ENCODE data around the gene BCAS3. TPM values are rescaled to one million over a fixed set of nuclear protein-coding genes. Genes with fewer than 3 reads are reported as not detected.

BCAS3 gene
- total and polyA plus RNA-seq, 4 donors = 5.8 to 24.6 (median 10.1) TPM

GRCh38 chr17:61237275-61237674, 559.6 kb downstream of the BCAS3 start:
- H3K4me3 ChIP-seq (ENCODE audit: low read depth in 1 of 3, low read length in 3 of 3) = no peak overlapping the region
- H3K9me3 ChIP-seq (ENCODE audit: control insufficient read depth in 4 of 4, low read length in 3 of 4) = no peaks in the 10 kb centered on the region
- no peaks in the 10 kb centered on the region for H3K36me3 ChIP-seq (ENCODE audit: control insufficient read depth in 4 of 4, insufficient read depth in 3 of 4, low read depth in 1 of 4, low read length in 3 of 4)
- no peak overlapping the region for H3K27ac ChIP-seq (ENCODE audit: low read depth in 1 of 2, low read length in 2 of 2)
- over 99% methylated on average over 7 of the region's 7 CpGs for WGBS
- H3K9ac ChIP-seq (ENCODE audit: low read depth in 1 of 2, low read length in 2 of 2) = no peak overlapping the region
- TF ChIP-seq REST (IDR thresholded peaks at IDR 0.05) (no peak), CTCF (IDR thresholded peaks at IDR 0.05; ENCODE audit: low read depth, low read length, missing input control) (no peak), GABPA (IDR thresholded peaks at IDR 0.05 in 1 of 2, conservative IDR thresholded peaks at IDR 0.05 in 1 of 2) (no peak), RAD21 (IDR thresholded peaks at IDR 0.05) (no peak), HNF4G (IDR thresholded peaks at IDR 0.05) (no peak), FOXA1 (IDR thresholded peaks at IDR 0.05) (no peak), TAF1 (conservative IDR thresholded peaks at IDR 0.05) (no peak), NR2F2 (IDR thresholded peaks at IDR 0.05) (no peak), HNF4A (conservative IDR thresholded peaks at IDR 0.05) (no peak)
- H3K27me3 ChIP-seq (ENCODE audit: control insufficient read depth in 4 of 4, insufficient read depth in 4 of 4, low read length in 3 of 4) = no peaks in the 10 kb centered on the region
- peaks cover 0 to 12% (median 3%) of the 10 kb centered on the region in 4 donors for H3K4me1 ChIP-seq (ENCODE audit: control insufficient read depth in 4 of 4, insufficient read depth in 4 of 4, low read length in 3 of 4)
- DNase-seq (ENCODE audit: low spot score) = no peak

GRCh38 chr17:61238455-61238933, 560.8 kb downstream of the BCAS3 start:
- no peak overlapping the region for H3K4me3 ChIP-seq (ENCODE audit: low read depth in 1 of 3, low read length in 3 of 3)
- peaks cover 0 to 12% (median 3%) of the 10 kb centered on the region in 4 donors for H3K4me1 ChIP-seq (ENCODE audit: control insufficient read depth in 4 of 4, insufficient read depth in 4 of 4, low read length in 3 of 4)
- no peak for TF ChIP-seq NR2F2 (IDR thresholded peaks at IDR 0.05)
- TF ChIP-seq FOXA2 (IDR thresholded peaks at IDR 0.05) = no peak
- TF ChIP-seq, protein P1, sequence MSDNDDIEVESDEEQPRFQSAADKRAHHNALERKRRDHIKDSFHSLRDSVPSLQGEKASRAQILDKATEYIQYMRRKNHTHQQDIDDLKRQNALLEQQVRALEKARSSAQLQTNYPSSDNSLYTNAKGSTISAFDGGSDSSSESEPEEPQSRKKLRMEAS (IDR thresholded peaks at IDR 0.05) = no peak
- no peak for TF ChIP-seq REST (IDR thresholded peaks at IDR 0.05)
- TF ChIP-seq FOXA1 (IDR thresholded peaks at IDR 0.05) = no peak
- TF ChIP-seq, protein P2, sequence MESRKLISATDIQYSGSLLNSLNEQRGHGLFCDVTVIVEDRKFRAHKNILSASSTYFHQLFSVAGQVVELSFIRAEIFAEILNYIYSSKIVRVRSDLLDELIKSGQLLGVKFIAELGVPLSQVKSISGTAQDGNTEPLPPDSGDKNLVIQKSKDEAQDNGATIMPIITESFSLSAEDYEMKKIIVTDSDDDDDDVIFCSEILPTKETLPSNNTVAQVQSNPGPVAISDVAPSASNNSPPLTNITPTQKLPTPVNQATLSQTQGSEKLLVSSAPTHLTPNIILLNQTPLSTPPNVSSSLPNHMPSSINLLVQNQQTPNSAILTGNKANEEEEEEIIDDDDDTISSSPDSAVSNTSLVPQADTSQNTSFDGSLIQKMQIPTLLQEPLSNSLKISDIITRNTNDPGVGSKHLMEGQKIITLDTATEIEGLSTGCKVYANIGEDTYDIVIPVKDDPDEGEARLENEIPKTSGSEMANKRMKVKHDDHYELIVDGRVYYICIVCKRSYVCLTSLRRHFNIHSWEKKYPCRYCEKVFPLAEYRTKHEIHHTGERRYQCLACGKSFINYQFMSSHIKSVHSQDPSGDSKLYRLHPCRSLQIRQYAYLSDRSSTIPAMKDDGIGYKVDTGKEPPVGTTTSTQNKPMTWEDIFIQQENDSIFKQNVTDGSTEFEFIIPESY (IDR thresholded peaks at IDR 0.05) = no peak
- TF ChIP-seq TAF1 (conservative IDR thresholded peaks at IDR 0.05) = no peak
- no peak for TF ChIP-seq EGR1 (IDR thresholded peaks at IDR 0.05; ENCODE audit: low read depth in 2 of 2)
- no peak for TF ChIP-seq CTCF (IDR thresholded peaks at IDR 0.05; ENCODE audit: low read depth, low read length, missing input control)
- TF ChIP-seq, protein P3, sequence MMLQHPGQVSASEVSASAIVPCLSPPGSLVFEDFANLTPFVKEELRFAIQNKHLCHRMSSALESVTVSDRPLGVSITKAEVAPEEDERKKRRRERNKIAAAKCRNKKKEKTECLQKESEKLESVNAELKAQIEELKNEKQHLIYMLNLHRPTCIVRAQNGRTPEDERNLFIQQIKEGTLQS (IDR thresholded peaks at IDR 0.05) = no peak
- TF ChIP-seq RAD21 (IDR thresholded peaks at IDR 0.05) = no peak
- TF ChIP-seq HNF4G (IDR thresholded peaks at IDR 0.05) = no peak
- TF ChIP-seq HNF4A (conservative IDR thresholded peaks at IDR 0.05) = no peak
- TF ChIP-seq RXRA (IDR thresholded peaks at IDR 0.05) = no peak
- no peak for TF ChIP-seq GABPA (IDR thresholded peaks at IDR 0.05 in 1 of 2, conservative IDR thresholded peaks at IDR 0.05 in 1 of 2)
- 82% methylated on average over 6 of the region's 6 CpGs for WGBS
- H3K27me3 ChIP-seq (ENCODE audit: control insufficient read depth in 4 of 4, insufficient read depth in 4 of 4, low read length in 3 of 4) = no peaks in the 10 kb centered on the region
- no peak for DNase-seq (ENCODE audit: low spot score)
- no peaks in the 10 kb centered on the region for H3K9me3 ChIP-seq (ENCODE audit: control insufficient read depth in 4 of 4, low read length in 3 of 4)
- no peak overlapping the region for H3K27ac ChIP-seq (ENCODE audit: low read depth in 1 of 2, low read length in 2 of 2)
- H3K9ac ChIP-seq (ENCODE audit: low read depth in 1 of 2, low read length in 2 of 2) = no peak overlapping the region
- H3K36me3 ChIP-seq (ENCODE audit: control insufficient read depth in 4 of 4, insufficient read depth in 3 of 4, low read depth in 1 of 4, low read length in 3 of 4) = no peaks in the 10 kb centered on the region
